ENCODE results near the gene KIAA1217.

KIAA1217 gene

DNA sequence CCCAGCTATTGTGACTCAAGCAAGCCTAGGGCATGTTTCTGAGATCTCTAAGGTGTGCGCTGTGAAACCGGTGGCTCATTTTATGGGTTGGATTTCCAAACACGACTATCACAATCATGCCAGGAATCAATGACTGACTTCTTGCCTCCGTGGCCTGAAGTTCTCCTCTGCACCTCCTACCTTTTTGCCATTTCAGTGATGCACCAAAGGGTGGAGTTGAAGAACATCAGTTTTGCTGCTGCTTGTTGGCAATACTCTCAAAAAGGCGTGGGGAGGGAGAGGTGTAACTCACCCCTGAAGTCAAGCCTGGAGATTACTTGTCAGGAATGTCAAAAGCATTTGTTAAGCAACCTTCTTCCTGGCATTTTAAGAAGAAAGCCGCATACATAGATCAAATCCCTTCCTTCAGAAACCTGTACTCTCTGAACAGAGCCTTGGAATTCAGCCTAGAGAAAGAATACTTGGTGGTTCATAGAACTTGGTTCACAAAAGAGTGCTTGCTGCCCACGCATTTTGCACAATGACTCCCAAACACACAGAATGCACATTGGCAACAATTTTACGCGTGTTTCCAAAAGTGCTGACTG is 41.0 kb downstream of the KIAA1217 start:
- DNase-seq: peak; percentile 95

DNA sequence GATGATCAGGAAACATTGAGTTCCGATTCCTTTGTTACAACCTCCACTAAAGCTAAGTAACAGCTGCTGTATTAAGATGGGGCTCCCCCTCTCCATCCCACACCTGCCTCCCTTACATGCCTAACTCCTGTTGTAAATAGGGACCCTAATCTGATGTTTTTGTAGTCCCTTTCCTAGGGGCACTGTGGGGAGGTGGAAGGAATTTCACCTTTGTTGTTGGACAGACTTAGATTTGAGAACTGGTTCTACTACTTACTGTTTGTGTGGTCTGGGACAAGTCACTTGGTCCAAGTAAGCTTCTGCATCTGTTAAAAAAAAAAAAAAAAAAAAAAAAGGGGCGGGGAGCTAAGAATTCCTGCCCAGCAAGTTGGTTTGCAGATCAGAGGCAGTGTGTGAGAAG is 42.6 kb downstream of the KIAA1217 start:
- no peak for DNase-seq

DNA sequence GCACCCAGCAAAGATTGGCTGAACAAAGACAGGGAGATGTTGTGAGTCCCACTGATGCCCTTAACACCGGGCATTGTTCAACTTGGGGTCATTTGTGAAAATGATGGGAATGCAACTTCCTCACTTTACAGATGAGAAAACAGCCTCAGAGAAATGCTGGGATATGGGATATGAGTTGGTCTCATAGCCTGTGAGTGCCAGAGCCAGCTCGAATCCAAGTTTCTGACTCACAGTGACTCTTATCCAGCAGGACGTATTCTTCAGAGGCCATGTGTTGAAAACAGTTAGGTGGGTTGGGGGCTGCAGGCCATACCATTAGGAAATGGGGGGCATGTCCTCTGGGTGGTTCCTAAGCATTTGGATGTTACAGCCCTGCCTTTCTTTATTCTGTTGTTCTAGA is 45.2 kb downstream of the KIAA1217 start:
- DNase-seq: peak; percentile 53

- DNase-seq: peak; percentile 38
Observed at GRCh38 chr10:24255115-24255880, 46.4 kb downstream of the KIAA1217 start.

DNA sequence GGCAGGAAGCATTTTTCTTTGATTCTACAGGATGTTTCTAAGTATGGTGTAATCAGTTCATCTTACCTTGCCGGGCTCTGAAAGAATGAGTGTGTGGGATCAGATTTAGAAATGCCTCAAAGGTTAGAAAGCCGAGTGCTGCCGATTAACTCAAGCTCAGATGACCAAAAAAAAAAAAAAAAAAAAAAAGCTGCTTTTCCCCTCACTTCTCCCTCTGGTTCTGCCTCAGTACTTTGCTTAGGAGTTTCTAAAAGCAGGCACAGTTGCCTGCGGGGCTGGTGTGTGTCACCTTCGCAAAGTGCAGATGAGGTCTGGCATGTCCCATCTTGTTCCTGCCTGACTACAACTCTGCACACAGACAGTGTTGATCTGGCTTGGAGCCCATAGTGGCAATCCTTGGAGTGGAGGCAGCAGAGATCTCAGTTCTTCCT is 47.0 kb downstream of the KIAA1217 start:
- DNase-seq: peak; percentile 52

GRCh38 chr10:24256619-24257107 is 47.7 kb downstream of the KIAA1217 start:
- DNase-seq: no peak

GRCh38 chr10:24257588-24257987 is 48.6 kb downstream of the KIAA1217 start:
- no peak for DNase-seq

DNA sequence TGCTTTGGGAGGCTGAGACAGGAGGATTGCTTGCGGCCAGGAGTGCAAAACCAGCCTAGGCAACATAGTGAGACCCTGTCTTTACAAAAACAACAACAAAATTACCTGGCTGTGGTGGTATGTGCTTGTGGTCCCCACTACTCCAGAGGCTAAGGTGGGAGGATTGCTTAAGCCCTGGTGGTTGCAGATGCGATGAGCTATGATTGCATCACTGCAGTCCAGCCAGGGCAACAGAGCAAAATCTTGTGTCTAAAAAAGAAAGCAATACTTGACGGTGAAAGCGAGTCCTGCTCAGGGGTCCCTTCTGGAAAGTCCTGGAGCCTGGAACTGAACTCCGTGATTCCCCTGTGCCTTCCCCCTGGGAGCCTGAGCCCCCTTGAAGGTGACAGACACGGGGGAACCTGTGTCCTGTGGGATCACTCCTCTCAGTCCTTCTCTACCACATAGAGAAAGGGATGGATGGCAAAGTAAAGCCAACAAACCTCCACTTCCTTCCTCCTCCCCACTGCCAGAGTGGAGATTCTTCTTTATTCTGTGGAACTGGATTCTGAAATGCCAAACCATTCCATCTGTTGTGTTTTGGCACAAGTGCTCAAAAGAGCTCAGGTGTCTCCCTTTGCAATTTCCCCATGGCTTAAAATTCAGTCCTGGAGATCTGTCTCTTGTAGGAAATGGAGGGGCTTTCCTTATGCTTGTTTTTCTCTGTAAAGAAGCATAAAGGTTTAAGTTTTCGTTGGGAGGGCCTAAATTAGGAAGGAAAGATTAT is 50.6 kb downstream of the KIAA1217 start:
- DNase-seq: peak; percentile 9

- no peak for DNase-seq
Observed at GRCh38 chr10:24261627-24262026, 52.7 kb downstream of the KIAA1217 start.

GRCh38 chr10:24262929-24263590 is 54.1 kb downstream of the KIAA1217 start:
- no peak for DNase-seq

GRCh38 chr10:24269476-24269875 is 60.5 kb downstream of the KIAA1217 start:
- DNase-seq: no peak

- no peak for DNase-seq
Observed at GRCh38 chr10:24272374-24272773, 63.4 kb downstream of the KIAA1217 start.

- DNase-seq: no peak
Observed at GRCh38 chr10:24277277-24277676, 68.3 kb downstream of the KIAA1217 start.

GRCh38 chr10:24277771-24278170 is 68.8 kb downstream of the KIAA1217 start:
- no peak for DNase-seq

GRCh38 chr10:24278176-24278889 is 69.4 kb downstream of the KIAA1217 start:
- DNase-seq: no peak

GRCh38 chr10:24279166-24279565 is 70.2 kb downstream of the KIAA1217 start:
- DNase-seq: no peak

- DNase-seq: no peak
Observed at GRCh38 chr10:24287559-24288195, 78.7 kb downstream of the KIAA1217 start.

DNA sequence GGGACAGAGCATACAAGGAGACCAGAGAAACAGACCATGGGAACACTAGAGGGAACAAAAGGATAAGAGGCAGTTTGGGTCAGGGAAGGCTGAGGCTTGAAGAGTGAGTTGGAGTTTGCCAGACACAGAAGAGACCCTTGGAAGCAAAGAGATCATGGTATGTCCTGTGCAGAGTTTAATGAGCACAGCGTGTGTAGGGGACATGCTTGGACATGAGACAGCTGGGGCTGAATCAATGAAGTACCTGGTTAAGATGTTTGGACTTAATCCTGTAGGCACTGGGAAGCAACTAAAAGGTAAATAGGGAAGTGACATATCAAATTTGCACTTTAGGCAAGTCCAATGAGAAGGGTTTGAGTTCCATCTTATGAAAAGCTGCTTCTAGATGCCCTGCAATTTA is 79.6 kb downstream of the KIAA1217 start:
- no peak for DNase-seq

GRCh38 chr10:24289235-24289634 is 80.3 kb downstream of the KIAA1217 start:
- no peak for DNase-seq

DNA sequence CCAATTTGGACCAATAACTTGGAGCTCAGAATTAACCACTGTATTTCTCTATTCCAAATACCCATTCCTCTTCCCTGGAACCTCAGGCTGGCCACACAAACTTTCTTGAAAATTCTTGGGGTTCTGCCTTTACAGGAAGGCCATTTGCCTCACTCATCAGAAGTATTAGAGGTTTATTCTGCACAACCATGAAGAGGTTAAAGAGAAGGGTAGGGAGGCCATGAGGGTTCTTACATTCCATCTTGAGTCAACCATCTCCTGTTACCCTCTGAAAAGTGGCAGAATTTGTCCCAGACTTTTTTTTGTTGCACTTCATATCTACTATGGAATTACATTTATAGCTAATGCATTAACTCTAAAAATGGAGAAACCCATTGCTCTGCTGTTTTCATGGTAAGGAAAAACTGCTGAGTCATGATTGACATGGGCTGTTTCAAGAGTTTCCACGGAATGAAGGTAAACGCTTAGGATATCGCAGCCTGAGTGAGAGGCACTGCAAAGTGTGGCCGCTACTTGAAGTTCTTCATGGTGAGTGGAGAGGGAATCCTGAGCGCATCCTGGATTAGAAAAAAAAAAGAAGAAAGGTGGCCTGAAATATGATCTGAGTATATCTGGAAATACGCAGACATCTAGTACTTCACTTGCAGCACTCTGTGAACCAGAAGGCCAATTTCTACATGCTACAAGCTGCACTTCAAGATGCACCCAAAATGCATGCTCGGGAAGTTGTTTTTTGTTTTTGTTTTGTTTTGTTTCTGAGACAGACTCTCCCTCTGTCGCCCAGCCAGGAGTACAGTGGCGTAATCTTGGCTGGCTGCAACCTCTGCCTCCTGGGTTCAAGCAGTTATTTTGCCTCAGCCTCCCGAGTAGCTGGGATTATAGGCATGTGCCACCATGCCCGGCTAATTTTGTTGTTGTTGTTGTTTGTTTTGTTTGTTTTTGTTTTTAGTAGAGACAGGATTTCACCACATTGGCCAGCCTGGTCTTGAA is 83.7 kb downstream of the KIAA1217 start:
- no peak for DNase-seq
